Activated naive CD4-positive, alpha-beta T cell treated with anti-CD3 and anti-CD28 coated beads for 36 hours (primary cell): ENCODE data around the gene LENG8. TPM values are rescaled to one million over a fixed set of nuclear protein-coding genes. Genes with fewer than 3 reads are reported as not detected.

ENCODE experiments used
- CTCF ChIA-PET: fragments of 350-600 bp; sonication (Branson Sonifier 250); formaldehyde crosslinking; loops from one replicate; lab custom pipeline; 2021; ENCODE audit warnings: antibody characterized with exemption; lab: Charles Lee
- DNase-seq: peaks from one replicate; pipeline ENCODE4 v3.0.0-alpha.2; 2020
- H3K27ac Mint-ChIP-seq: one replicate; pipeline ENCODE4 v1.8.0; 2021; ENCODE audit warnings: mild to moderate bottlenecking, mixed read lengths
- H3K27me3 Mint-ChIP-seq: one replicate; pipeline ENCODE4 v1.8.0; 2021; ENCODE audit warnings: low read depth, mixed read lengths
- H3K36me3 Mint-ChIP-seq: one replicate; pipeline ENCODE4 v1.8.0; 2021; ENCODE audit warnings: low read depth, mixed read lengths
- H3K4me1 Mint-ChIP-seq: one replicate; pipeline ENCODE4 v1.8.0; 2021; ENCODE audit warnings: low read depth, mixed read lengths
- H3K4me3 Mint-ChIP-seq: one replicate; pipeline ENCODE4 v1.8.0; 2021; ENCODE audit warnings: mild to moderate bottlenecking, moderate library complexity, mixed read lengths
- H3K9me3 Mint-ChIP-seq: one replicate; pipeline ENCODE4 v1.8.0; 2021; ENCODE audit warnings: mixed read lengths
- intact Hi-C: fragments of 100-400 bp; cut with micrococcal nuclease; formaldehyde crosslinking; loops from one replicate; pipeline ENCODE4 v1.15.1; 2023
- total RNA-seq, 2 experiments: library from RNA; stranded (reverse); gene quantifications; one replicate each; pipeline ENCODE4 v1.2.3, GENCODE V29; 2021

The LENG8 gene
- total RNA-seq, 2 experiments from 2014 or later, result 171 to 175 TPM

- Mint-ChIP-seq H3K27ac (no peak overlapping the region), H3K4me3 (no peak overlapping the region)
These were observed 32.1 kb upstream of the LENG8 start for GRCh38 chr19:54416695-54417491.

DNA sequence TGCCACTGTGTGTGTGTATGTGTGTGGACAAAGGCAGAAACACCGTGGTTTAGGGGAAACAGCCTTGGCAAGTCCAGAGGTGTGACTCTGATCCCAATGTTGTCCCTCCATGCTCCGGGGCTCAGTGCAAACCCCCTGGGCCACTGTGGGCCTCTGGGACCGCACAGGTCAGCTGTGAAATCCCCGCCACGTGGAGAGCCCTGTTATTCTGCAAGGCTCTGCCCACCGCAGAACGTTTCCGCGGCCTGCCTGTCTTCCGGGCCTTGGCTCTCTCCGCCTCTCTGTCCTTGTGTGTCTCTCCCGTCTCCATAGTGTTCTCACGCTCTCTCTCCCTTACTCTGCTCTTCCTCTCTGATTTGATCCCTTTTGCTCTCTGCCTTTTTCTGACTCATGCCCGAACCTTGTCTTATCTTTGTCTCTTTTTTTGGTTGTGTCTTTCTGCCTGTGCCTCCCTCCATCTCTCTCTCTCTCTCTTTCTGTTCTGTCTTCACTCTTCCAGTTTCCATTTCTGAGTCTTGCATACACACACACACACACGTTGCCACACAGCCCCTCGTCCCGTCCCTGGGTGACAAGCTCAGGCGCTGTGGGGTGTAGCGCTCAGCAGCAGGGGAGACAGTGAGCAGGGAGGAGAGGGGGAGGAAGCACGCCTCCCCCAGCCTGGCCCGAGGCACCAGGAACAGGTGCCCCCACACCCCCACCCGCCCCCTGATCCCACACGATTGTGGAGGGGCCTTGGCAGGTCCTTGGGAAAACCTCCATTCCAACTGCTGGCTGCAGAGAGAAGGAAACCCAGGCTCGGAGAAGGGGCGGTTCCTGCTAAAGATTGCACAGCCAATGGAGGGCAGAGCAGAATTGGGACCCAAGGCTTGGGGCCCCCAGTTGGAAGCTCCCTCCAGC is 30.7 kb upstream of the LENG8 start:
- Mint-ChIP-seq H3K27me3 (peaks cover 28% of the 10 kb centered on the region), H3K4me1 (peaks cover 17% of the 10 kb centered on the region), H3K36me3 (no peaks in the 10 kb centered on the region), H3K27ac (no peak overlapping the region), H3K4me3 (peak overlapping the region; percentile 32), H3K9me3 (no peaks in the 10 kb centered on the region)
- CTCF ChIA-PET, result interaction anchor here (1.5 kb wide), 1 partner anchor 21 kb away, joined by 5 read pairs; no protein-coding TSS in a partner anchor
- intact Hi-C loops, result no loop called here
- peak; percentile 53 for DNase-seq

More at GRCh38 chr19:54416695-54417491, 32.1 kb upstream of the LENG8 start:
- intact Hi-C loops, result no loop called here
- Mint-ChIP-seq H3K4me1 (peaks cover 17% of the 10 kb centered on the region), H3K36me3 (no peaks in the 10 kb centered on the region), H3K9me3 (no peaks in the 10 kb centered on the region), H3K27me3 (peaks cover 25% of the 10 kb centered on the region)
- CTCF ChIA-PET, result interaction anchor here (0.9 kb wide), 1 partner anchor 22 kb away, joined by 4 read pairs; no protein-coding TSS in a partner anchor
- no peak for DNase-seq

- DNase-seq, result no peak
These were observed 29.8 kb upstream of the LENG8 start for GRCh38 chr19:54418930-54419800.

DNA sequence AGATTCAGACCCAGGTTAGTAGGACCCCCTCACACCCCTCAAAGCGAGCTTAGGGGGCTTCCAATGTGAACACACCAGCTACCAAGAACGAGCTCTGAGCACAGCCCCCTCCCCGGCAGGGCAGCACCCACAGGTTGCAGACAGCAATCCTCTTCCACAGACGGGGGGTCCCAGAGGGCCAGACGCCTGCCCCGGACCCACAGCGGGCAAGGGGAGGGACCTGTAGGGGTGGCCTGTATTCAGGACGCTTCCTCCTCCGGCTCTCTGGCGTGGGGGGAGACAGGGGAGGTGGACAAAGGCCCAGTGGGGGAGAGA is 29.0 kb upstream of the LENG8 start:
- no peak for DNase-seq
- H3K36me3 Mint-ChIP-seq, result no peaks in the 10 kb centered on the region
- H3K27ac Mint-ChIP-seq, result no peak overlapping the region
- CTCF ChIA-PET, result no interaction called here
- peaks cover 31% of the 10 kb centered on the region for H3K27me3 Mint-ChIP-seq
- H3K9me3 Mint-ChIP-seq, result no peaks in the 10 kb centered on the region
- intact Hi-C loops, result no loop called here
- H3K4me3 Mint-ChIP-seq, result no peak overlapping the region
- peaks cover 17% of the 10 kb centered on the region for H3K4me1 Mint-ChIP-seq

More at GRCh38 chr19:54418930-54419800, 29.8 kb upstream of the LENG8 start:
- H3K4me1 Mint-ChIP-seq, result peaks cover 17% of the 10 kb centered on the region
- no peaks in the 10 kb centered on the region for H3K9me3 Mint-ChIP-seq
- intact Hi-C loops, result no loop called here
- H3K4me3 Mint-ChIP-seq, result no peak overlapping the region
- H3K27me3 Mint-ChIP-seq, result peaks cover 30% of the 10 kb centered on the region
- H3K27ac Mint-ChIP-seq, result no peak overlapping the region
- CTCF ChIA-PET, result interaction anchor here (1.5 kb wide), 1 partner anchor 20 kb away, joined by 5 read pairs; no protein-coding TSS in a partner anchor
- H3K36me3 Mint-ChIP-seq, result no peaks in the 10 kb centered on the region

DNA sequence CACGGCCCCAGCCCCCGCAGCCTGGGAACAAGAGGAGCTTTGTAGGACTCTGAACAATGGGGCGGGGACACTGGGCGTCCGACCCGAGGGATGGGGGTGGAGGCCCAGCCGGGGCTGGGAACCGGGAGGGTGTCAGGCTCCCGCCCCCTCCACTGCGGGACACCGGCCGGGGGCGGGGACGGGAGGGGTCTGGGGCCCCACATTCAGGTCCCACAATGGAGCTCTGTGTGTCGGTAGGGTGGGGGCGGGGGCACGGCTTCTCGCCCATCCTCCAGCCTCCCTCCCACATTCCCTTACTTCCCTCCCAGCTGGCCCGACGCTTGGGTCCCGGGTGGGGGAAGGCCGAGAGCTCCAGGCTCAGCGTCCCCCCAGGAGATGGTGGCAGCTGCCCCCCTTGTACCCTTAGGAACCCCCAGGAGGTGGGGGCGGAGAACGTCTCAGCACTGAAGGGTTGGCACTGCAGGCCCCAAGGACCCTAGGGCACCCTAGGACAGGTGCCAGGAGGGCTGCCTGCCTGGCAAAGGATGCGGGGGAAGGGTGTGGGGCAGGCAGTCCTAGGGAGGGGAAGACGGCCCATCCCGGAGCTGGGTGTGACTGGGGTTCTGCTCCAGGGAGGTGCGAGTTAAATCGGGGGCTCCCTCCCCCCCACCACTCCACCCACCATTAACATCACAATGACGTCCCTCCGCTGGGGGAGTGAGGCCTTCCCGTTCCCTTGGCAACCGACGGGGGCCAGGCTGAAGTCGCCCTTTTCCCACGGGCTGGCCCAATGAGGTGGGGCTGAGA is 28.4 kb upstream of the LENG8 start:
- DNase-seq, result no peak
- H3K27me3 Mint-ChIP-seq, result peaks cover 31% of the 10 kb centered on the region

DNA sequence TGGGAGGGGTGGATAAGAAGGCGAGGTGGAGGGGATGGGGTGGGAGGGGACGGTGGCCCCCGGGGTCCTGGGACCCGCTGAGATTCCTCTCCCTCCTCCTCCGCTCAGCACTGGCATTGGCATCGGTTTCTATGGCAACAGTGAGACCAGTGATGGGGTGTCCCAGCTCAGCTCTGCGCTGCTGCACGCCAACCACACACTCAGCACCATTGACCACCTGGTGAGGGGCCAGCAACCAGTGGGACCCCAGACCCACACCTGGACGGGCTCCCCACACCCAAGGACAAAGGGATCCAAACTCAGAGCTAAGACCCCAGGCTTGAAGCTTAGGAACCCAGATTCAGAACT is 27.9 kb upstream of the LENG8 start:
- H3K4me1 Mint-ChIP-seq, result peaks cover 15% of the 10 kb centered on the region
- H3K4me3 Mint-ChIP-seq, result no peak overlapping the region
- no peaks in the 10 kb centered on the region for H3K9me3 Mint-ChIP-seq
- no peak for DNase-seq
- peaks cover 32% of the 10 kb centered on the region for H3K27me3 Mint-ChIP-seq
- intact Hi-C loops, result no loop called here
- CTCF ChIA-PET, result interaction anchor here (1.0 kb wide), 1 partner anchor 19 kb away, joined by 3 read pairs; no protein-coding TSS in a partner anchor
- H3K36me3 Mint-ChIP-seq, result no peaks in the 10 kb centered on the region
- H3K27ac Mint-ChIP-seq, result no peak overlapping the region

More for the DNA sequence above, 28.4 kb upstream of the LENG8 start:
- Mint-ChIP-seq H3K4me1 (peaks cover 17% of the 10 kb centered on the region), H3K27ac (no peak overlapping the region), H3K36me3 (no peaks in the 10 kb centered on the region), H3K4me3 (no peak overlapping the region), H3K9me3 (no peaks in the 10 kb centered on the region)
- intact Hi-C loops, result no loop called here
- CTCF ChIA-PET, result no interaction called here

- Mint-ChIP-seq H3K4me3 (no peak overlapping the region), H3K4me1 (peaks cover 15% of the 10 kb centered on the region), H3K9me3 (no peaks in the 10 kb centered on the region), H3K27me3 (peaks cover 34% of the 10 kb centered on the region), H3K27ac (no peak overlapping the region), H3K36me3 (no peaks in the 10 kb centered on the region)
- CTCF ChIA-PET, result interaction anchor here (1.0 kb wide), 1 partner anchor 18 kb away, joined by 3 read pairs; no protein-coding TSS in a partner anchor
- intact Hi-C loops, result no loop called here
- no peak for DNase-seq
These were observed 27.5 kb upstream of the LENG8 start for GRCh38 chr19:54421521-54421920.

DNA sequence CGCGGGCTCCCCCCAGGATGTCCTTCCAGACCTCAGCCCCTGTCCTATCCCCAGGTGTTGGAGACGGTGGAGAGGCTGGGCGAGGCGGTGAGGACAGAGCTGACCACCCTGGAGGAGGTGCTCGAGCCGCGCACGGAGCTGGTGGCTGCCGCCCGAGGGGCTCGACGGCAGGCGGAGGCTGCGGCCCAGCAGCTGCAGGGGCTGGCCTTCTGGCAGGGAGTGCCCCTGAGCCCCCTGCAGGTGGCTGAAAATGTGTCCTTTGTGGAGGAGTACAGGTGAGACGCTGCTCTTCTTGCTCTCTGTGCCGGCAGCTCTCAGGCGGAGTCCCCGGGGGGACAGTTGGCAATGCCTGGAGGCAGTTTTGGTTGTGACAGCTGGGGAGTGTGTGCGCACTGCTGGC is 26.9 kb upstream of the LENG8 start:
- Mint-ChIP-seq H3K9me3 (no peaks in the 10 kb centered on the region), H3K4me3 (no peak overlapping the region), H3K27me3 (peaks cover 35% of the 10 kb centered on the region), H3K27ac (no peak overlapping the region), H3K4me1 (peaks cover 13% of the 10 kb centered on the region), H3K36me3 (no peaks in the 10 kb centered on the region)
- CTCF ChIA-PET, result interaction anchor here (0.6 to 1.0 kb wide), 2 partner anchors 18 to 371 kb away, joined by 3 read pairs; no protein-coding TSS in a partner anchor
- intact Hi-C loops, result no loop called here
- DNase-seq, result no peak

DNA sequence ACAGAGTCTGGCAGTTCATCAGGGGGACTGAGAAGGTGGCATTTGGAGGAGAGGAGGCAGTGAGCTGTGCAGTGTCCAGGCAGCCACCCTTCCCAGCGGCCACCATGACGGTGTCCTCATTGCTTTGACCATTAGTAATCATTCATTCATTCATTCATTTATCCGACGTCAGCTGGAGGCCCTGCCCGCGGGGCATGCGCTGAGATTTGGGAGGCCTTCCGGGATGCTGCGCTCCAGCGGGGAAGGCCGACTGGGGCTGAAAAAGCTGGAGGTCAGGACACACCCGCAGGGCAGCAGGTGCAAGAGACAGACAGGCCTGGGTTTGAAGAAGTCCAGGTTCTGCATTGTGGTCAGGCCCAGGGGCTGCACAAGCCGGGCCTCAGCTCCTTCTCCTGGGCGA is 24.8 kb upstream of the LENG8 start:
- no peaks in the 10 kb centered on the region for H3K36me3 Mint-ChIP-seq
- H3K4me1 Mint-ChIP-seq, result peaks cover under 1% of the 10 kb centered on the region
- intact Hi-C loops, result no loop called here
- CTCF ChIA-PET, result no interaction called here
- no peak for DNase-seq
- peaks cover 31% of the 10 kb centered on the region for H3K27me3 Mint-ChIP-seq
- H3K4me3 Mint-ChIP-seq, result no peak overlapping the region
- H3K27ac Mint-ChIP-seq, result no peak overlapping the region
- H3K9me3 Mint-ChIP-seq, result no peaks in the 10 kb centered on the region

DNA sequence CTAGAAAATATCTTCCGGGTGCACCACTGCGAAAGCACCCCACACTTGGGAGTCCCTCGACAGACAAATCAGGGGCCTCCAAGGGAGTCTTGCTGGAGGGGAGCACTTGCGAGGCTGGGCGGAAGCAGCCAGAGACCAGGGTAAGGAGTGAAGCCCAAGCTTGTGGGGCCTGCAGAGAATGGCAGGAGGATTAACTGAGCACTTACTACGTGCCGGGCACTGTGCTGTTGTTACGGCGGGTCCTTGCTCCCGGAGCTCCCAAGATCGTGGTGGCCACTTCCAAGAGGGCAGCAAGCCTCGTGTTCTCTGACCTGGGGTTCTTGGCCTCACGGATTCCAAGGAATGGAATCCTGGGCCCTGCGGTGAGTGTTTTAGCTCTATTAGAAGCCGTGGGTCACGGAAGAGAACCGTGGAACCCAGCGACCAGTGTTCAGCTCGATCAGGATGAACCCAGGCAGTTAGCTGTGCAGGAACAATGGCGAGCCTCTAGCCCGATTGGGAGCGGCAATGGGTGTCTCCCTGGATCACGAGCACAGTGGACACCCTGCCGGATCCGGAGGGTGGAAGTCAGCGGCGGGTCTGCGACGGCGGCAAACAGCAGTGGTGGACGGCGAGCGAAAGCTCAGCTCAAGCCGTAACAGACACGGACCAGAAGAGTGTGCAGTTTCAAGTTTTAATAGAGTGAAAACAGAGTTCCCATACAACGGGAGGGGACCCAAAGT is 24.2 kb upstream of the LENG8 start:
- peaks cover 4% of the 10 kb centered on the region for H3K4me1 Mint-ChIP-seq
- no peak overlapping the region for H3K4me3 Mint-ChIP-seq
- H3K36me3 Mint-ChIP-seq, result no peaks in the 10 kb centered on the region
- DNase-seq, result no peak
- intact Hi-C loops, result no loop called here
- CTCF ChIA-PET, result no interaction called here
- no peaks in the 10 kb centered on the region for H3K9me3 Mint-ChIP-seq
- no peak overlapping the region for H3K27ac Mint-ChIP-seq
- peaks cover 35% of the 10 kb centered on the region for H3K27me3 Mint-ChIP-seq

GRCh38 chr19:54425382-54425723 is 23.6 kb upstream of the LENG8 start:
- H3K27ac Mint-ChIP-seq, result no peak overlapping the region
- intact Hi-C loops, result no loop called here
- CTCF ChIA-PET, result no interaction called here

More at GRCh38 chr19:54425382-54425723, 23.6 kb upstream of the LENG8 start:
- H3K4me3 Mint-ChIP-seq, result no peak overlapping the region
- peaks cover 35% of the 10 kb centered on the region for H3K27me3 Mint-ChIP-seq
- no peaks in the 10 kb centered on the region for H3K36me3 Mint-ChIP-seq
- H3K9me3 Mint-ChIP-seq, result no peaks in the 10 kb centered on the region
- no peak for DNase-seq
- H3K4me1 Mint-ChIP-seq, result peaks cover 4% of the 10 kb centered on the region
